Activated CD4-positive, alpha-beta T cell treated with anti-CD3 and anti-CD28 coated beads for 24 hours (primary cell): ENCODE data around the gene KANK4.
A peak's percentile ranks its signal among the peaks of the same experiment; 100 is the strongest.
"Not testable (repeated sequence)": the region's sequence is repeated elsewhere in the genome, so short reads cannot be mapped to it uniquely, and the experiment has no call there.

Source experiments
- DNase-seq, 2 donors: peaks; one replicate each; pipeline ENCODE4 v3.0.0-alpha.2; 2020; ENCODE audit warnings: low read depth in 2 of 2

Gene KANK4

GRCh38 chr1:62271948-62272728, 47.1 kb downstream of the KANK4 start:
- peak; percentile 3 to 15 for DNase-seq

GRCh38 chr1:62271134-62271533, 48.1 kb downstream of the KANK4 start:
- no peak for DNase-seq

- no peak for DNase-seq
Measured at GRCh38 chr1:62269851-62270495, 49.3 kb downstream of the KANK4 start.

- no peak for DNase-seq
Measured at GRCh38 chr1:62269439-62269838, 49.8 kb downstream of the KANK4 start.

GRCh38 chr1:62268315-62268714, 50.9 kb downstream of the KANK4 start:
- no peak for DNase-seq

- DNase-seq = no peak
Measured at GRCh38 chr1:62265956-62266935, 53.0 kb downstream of the KANK4 start.

GRCh38 chr1:62263814-62264353, 55.4 kb downstream of the KANK4 start:
- DNase-seq = no peak

- no peak for DNase-seq
Measured at GRCh38 chr1:62263006-62263813, 56.0 kb downstream of the KANK4 start.

GRCh38 chr1:62260688-62261087, 58.5 kb downstream of the KANK4 start:
- DNase-seq = no peak

- DNase-seq = no peak
Measured at GRCh38 chr1:62259551-62259950, 59.7 kb downstream of the KANK4 start.

- no peak for DNase-seq
Measured at GRCh38 chr1:62250126-62250726, 69.0 kb downstream of the KANK4 start.

- no peak for DNase-seq
Measured at GRCh38 chr1:62247391-62248168, 71.7 kb downstream of the KANK4 start.

- DNase-seq = no peak
Measured at GRCh38 chr1:62245201-62245600, 74.0 kb downstream of the KANK4 start.

- DNase-seq = not testable (repeated sequence)
Measured at GRCh38 chr1:62244380-62244779, 74.9 kb downstream of the KANK4 start.

- no peak for DNase-seq
Measured at GRCh38 chr1:62241371-62242131, 77.7 kb downstream of the KANK4 start.

- DNase-seq = no peak
Measured at GRCh38 chr1:62240651-62241370, 78.4 kb downstream of the KANK4 start.

- DNase-seq = not testable (repeated sequence)
Measured at GRCh38 chr1:62239652-62240403, 79.4 kb downstream of the KANK4 start.

GRCh38 chr1:62238507-62238906, 80.7 kb downstream of the KANK4 start:
- no peak for DNase-seq
